COLO829 (cell line): ENCODE measurements around the gene DOCK7.

Experiments
- DNase-seq: peaks from one replicate; pipeline ENCODE4 v3.0.0; 2012; ENCODE audit warnings: low spot score

DOCK7 gene

DNA sequence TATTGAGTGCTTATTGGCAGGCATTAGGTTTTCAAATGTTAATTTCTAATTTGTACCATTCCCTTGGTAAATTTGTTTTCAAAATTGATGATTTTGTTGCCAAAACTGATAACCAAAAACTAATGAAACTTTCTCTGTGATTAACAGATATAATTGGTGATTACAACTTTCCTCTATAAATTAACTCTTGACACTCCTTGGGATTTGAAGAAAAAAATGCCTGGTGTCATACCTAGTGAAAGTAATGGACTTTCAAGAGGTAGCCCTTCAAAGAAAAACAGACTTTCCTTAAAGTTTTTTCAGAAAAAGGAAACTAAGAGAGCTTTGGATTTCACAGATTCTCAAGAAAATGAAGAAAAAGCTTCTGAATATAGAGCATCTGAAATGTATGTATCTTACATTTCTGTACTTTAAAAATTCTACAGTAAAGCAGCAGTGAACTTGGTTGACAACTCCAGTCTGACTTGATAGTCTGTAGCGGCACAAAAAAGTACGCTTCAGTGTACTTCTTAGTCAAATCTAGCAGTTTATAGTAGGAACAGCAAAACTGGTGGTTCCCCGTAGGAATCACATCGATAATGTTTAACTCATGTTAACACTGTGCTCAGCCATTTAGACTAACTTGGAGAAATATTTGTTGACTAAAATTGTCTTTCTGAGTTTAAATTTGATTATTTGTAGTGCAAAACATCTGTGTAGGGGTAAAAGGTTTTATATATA lies 248.4 kb downstream of the DOCK7 start:
- no peak for DNase-seq

DNA sequence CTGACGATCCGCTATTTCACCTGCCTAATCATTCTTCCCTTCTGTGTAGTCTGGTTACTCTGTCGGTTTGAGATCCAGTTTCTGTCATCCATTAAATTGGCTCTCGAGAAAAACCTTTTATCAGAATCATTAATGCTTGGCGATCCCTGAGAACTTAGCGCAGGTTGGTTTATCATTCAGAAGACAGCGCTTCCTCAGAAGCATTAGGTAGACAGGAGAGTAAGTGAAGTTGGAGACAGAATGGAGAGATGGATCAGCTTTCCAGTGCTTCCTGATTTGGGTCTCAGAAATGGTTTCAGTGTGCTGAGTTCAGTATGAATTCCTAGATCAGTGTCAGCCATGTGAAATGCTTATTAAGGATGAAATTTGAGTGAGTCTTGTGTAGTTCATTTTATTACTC lies 250.0 kb downstream of the DOCK7 start:
- no peak for DNase-seq

DNA sequence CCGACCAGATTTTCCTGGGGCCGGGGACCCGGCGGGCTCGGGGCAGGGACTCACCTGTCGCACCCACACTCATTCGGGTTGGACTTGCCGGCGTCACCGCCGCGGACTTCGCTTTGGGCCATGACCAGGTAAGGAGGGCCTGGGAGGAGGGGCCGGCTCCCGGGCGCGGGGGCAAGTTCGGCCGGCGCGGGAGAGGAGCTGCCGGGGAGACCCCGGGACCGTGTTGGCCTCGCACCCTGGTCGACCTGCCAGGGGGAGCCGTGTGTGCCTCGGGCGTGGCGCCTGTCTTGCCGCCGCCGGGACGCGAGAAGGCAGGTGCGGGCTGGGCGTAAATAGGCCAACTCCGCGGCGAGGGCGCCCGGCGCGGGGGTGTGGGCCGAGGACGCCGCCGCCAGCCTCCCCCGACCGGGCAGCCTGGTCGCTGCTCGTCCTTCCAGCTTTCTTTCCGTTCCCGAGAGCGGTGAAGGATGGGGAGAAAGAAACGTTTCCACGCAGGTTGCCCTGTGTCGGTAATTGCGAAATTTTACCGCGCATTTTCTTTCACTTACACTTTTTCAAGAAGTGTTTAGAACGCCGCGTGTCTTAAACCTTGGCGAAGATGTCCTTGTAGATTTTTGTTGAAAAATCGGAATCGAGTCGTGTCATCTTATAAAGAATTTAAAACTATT lies 250.8 kb downstream of the DOCK7 start:
- DNase-seq = no peak

DNA sequence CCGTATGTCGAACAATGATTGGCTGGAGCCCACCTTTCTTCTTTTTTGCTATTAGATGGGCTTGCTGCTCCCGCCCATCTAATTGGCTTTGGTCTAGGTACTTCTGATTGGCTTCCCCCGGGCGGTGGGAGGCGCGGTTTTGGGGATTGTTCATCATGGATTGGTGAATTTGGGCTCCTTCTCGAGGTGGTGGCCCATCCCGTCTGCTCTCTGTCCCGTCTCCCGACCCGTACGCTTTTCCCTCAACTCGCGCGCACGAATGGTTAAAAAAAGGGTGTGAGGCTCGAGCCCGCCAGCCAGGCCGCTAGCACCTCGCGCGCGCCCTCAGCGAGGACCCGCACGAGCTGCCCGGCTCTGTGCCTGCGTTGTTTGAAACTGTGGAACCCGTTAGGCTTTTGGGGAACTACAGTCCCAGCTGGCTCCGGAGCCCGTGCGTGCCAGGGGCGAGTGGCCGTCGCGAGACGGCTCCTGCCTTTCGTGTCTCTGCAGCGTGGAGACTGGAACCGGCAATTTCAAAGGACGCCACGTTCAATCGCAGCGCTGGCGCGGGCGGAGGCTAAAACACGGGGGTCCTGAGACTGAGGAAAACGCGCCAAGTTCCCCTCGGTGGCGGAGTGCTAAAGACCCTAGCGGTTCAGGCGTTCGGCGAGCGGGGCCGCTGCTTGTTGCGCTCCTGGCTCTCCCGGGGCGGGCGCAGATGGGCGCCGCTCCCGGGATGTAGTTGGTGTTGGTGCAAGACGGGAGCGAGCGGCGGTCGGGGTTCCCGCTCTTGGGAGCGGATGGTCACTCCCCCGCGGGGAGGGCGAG lies 251.5 kb downstream of the DOCK7 start, which contains the start of gene USP1:
USP1 (plus strand) TSS at position 584 of the 807 bp plus-strand sequence. CDS start 2,819 bp downstream, outside the sequence.
- DNase-seq = peak; percentile 94

DNA sequence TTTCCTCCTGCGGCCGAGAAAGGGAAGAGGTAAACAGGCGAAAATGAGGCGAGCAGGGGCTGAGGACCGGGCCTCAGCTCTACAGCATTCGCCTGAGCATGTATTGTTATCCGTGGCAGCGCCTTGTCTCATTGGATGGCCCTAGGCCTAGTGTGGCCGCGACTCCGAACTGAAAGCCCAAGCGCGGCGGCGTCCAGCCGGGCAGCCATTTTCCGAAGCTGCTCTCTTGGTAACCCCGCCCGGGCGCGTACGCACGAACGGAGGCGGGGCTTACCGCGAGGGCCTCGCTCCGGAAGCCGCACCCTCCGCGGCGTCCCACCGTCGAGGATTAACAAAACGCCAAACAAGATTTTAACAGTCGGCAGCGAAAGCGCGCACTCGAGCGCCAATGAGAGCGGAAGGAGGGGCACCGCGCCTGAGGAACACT lies 252.1 kb downstream of the DOCK7 start:
- no peak for DNase-seq

DNA sequence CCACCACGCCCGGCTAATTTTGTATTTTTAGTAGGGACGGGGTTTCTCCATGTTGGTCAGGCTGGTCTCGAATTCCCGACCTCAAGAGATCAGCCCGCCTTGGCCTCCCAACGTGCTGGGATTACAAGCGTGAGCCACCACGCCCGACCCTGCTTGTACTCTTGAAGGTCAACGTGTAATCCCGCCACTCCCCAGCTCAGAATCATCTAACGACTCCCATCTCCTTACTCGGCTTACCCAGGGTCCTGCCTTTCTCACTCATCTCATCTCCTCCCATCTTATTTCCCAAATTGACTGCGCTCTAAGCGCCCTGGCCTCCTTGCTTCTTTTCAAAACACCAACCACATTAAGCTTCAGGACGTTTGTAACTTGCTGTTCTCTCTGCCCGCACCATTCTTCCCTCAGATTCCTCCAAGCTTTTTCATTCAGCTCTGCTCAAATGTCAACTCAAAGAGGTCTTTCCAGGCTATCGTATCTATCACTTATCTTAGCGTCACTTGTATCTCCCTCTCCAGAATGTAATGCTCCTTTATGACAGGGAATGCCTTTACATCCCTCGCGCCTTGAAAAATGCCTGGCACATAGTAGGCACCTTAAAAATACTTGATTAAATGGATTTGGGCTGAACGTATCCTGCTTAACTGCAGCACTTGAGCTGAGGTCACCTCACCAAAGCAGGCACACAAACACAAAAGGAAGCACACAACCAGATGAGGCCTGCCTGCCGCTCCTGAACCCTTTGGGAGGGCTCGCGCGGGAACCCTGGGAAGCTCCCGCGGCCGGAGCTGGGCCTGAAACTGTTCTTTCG lies 252.8 kb downstream of the DOCK7 start:
- DNase-seq = no peak

DNA sequence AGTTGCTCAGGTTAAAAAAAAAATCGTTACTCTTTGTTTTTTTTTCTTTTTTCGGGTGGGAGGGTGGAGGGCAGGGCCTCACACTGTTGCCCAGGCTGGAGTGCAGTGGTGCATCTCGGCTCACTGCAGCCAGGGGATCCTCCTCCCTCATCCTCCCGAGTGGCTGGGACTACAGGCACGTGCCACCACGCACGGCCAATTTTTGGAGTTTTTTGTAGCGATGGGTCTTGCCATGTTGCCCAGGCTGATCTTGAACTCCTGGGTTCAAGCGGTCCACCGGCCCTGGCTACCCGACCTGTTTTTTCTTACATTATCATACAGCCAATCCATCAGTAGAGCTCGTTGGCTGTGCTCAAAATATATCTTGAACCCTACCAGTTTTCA lies 253.6 kb downstream of the DOCK7 start:
- no peak for DNase-seq

DNA sequence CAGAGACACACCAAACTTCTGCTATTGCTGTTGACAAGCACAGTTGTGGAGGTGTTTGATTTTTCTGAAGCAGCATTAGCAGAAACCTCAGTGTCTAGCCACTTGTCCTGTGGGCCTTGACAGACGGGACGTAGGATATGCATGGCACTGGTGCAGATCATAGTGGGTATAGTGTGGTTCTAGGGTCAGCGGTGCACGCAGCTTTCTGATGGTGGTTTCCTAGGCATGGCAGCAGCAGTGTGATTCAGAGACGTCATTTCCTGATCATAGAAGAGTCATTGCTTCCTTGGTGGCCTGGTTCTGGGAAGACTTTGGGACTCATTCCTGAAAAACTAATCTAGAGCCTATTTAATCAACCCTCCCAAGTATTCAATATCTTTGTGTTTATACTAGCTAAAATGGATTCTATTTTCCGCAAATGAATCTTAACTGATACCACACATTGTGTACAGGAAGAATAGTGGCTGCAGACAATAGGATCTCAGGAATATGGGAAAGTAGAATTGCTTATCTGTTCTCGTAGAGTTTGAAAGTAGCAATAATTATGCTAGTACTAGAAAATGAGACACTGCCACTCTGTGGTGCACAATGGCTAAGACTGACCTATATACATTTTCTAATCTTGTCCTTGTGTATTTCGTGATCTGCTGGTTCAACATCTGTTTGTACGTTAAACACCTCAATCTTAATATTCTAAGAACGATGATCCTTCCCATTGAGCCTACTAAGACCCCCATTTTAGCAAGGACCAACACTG lies 254.1 kb downstream of the DOCK7 start:
- DNase-seq = no peak

DNA sequence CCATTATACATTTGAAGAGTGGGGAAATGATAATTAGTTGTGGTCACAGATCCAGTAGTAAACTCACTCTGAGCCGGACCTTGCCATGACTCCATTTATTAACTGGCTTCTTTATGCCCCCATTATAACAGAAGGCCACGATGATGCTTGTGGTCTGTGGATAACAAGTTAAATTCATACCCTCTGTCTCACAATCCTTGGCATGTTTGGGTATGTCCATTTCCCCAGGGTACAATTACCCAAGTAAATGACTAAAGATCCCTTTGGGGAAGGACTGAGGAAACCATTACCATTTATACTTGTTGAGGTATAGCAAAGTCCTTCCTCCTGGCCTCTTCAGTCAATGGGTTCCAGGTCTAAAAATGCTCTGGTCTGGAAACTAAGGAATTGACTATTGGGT lies 258.6 kb downstream of the DOCK7 start:
- DNase-seq = no peak

DNA sequence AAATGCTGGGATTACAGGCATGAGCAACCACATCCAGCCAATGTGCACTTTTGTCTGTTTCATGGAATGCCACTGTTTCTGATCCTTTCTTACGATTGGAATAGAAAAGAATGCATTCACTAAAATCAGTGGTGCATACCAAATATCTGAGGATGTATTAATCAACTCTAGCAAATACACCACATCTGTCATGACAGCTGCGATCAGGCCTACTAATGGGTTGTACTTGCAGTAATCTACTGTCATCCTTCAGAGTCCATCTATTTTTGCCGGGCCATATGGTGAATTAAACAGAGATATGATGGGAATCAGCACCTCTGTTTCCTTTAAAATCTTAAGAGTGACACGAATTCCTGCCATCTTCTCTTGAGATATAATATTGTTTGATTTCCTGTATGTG lies 259.8 kb downstream of the DOCK7 start:
- no peak for DNase-seq

DNA sequence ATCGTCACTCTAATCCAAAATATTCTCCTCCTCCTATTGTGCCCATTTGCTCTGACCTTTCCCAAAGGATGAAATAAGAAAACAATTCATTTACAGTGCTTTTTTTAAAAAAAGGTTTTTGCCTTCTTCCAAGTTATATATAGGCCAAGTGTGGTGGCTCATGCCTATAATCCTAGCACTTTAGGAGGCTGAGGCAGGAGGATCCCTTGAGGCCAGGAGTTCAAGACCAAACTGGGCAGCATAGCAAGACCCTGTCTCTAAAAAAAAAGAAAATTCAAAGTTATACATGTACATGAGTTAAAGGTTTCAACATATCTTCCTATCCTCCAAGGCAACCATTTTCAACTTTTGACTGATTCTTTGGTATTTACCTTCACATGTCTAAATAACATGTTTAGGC lies 261.4 kb downstream of the DOCK7 start:
- no peak for DNase-seq

DNA sequence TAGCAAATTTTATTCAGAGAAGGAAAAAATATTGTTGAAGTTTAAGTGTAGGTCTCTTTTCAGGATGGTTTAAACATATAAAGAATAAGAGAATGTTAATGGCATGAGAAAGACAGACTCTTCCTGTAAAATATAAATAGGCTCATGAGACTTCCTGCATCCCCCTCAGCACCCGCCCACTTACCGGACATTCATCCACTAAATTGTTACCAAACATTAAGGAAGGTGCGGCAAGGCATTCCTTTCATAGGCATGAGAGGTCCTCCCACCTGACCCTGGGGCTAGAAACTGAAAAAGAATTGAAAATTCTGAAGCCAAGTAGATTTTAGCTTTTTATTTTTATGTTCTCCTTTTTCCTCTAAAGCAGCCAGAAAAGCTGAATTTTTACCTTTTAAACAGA lies 261.9 kb downstream of the DOCK7 start:
- DNase-seq = no peak

DNA sequence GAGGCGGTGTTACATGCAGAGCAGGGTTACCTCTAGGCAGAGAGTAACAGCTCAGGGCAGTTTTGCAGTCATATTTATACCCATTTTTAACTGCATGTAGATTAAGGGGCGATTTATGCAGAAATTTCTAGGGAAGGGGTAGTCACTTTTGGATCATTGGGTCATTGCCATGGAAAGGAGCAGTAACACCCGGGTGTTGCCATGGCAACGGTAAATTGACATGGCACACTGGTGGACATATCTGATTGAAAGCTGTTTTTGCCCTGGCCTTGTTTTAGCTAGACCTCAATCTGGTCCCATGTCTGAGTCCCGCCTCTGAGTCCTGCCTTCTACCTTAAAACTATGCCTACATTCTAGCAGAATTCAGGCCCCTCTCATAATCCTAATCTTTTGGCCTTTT lies 263.1 kb downstream of the DOCK7 start:
- DNase-seq = no peak

DNA sequence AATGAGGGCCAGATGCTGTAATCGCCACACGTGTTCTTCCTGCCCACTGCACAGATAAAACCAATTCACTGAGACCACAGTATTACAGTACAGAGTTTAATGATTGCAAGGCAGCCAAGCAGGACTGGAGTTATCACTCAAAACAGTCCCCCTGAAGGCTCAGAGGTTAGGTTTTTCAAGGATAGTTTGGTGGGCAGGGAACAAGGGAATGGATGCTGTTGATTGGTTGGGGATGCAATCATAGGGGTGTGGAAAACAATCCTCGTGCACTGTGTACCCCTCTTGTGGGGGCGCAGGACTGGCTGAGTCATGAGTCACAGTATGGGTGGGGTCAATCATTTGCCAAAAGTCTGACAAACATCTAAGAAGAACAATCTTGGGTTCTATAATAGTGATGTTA lies 263.8 kb downstream of the DOCK7 start:
- DNase-seq = no peak

DNA sequence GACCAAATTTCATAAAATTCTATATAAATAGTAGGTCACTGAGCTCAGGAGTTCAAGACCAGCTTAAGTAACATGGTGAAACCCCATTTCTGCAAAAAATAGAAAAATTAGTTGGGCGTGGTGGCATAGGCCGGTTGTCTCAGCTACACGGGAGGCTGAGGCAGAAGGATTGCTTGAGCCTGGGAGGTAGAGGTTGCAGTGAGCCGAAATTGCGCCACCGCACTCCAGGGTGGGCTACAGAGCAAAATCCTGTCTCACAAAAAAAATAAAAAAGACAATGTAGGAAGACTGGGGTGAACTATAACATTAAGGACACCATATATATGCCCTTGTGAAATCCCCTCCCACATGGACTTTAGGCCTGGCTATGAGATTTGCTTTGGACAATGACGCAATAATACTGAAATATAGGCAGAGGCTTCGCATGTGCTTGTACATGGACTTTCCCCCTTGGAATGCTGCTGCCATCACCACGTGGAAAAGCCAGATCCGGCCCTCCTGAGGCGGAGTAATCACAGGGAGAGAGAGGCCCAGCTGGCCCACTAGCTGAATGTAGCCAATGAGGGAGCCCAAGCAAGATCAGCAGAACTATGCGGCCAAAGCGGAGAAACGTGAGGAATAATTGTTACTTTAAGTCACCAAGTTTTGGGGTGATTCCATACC lies 264.5 kb downstream of the DOCK7 start:
- DNase-seq = no peak

DNA sequence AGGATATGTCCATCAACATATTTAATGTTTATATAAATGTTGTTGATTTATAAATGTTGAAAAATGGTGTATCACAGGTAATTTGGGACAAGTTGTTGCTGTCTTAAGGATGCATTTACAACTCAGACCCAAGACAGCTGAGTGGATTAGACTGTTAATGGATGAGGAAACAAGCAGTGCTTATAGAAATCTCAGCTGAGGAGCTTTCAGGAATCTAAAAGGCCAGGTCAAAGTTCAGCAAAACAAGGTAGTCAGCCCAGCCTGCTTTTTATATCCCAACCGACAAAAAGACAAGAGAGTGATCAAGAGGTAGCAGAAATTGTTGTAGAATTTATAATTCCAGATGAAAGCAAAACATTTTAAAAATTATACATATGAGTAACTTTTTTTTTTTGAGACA lies 268.0 kb downstream of the DOCK7 start:
- no peak for DNase-seq

DNA sequence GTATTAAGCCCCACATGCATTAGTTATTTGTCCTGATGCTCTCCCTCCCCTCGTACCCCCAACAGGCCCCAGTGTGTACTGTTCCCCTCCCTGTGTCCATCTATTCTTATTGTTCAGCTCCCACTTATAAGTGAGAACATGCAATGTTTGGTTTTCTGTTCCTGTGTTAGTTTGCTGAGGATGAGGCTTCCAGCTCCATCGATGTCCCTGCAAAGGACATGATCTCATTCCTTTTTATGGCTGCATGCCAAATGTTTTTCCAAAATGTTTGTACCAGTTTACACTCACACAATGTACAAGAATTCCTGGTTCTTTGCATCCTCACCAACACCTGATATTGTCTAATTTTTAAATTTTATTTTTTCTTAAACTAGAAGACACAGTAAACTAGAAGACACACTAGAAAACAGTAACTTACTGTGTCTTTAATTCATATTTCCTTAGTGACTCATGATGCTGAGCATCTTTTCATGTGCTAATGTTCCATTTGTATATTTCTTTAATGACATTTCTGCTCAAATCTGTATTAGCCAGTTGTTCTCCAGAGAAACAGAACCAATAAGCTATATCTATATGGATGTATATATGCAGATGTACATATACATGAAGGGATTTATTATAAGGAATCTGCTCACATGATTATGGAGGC lies 270.7 kb downstream of the DOCK7 start:
- DNase-seq = peak; percentile 30

DNA sequence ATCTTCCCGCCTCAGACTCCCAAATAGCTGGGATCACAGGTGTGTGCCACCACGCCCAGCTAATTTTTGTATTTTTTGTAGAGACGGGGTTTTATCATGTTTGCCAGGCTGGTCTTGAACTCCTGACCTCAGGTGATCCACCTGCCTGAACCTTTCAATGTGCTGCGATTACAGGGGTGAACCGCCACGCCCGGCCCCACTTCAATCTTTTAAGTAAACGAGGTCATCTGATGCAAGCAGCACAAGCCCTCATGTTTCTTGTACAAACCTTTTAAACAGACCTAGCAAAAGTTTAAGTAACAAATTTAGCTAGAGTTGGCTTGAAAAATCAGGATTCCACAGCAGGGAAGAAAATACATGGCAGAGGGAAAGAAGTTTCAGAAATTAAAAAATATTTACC lies 272.5 kb downstream of the DOCK7 start:
- DNase-seq = no peak

DNA sequence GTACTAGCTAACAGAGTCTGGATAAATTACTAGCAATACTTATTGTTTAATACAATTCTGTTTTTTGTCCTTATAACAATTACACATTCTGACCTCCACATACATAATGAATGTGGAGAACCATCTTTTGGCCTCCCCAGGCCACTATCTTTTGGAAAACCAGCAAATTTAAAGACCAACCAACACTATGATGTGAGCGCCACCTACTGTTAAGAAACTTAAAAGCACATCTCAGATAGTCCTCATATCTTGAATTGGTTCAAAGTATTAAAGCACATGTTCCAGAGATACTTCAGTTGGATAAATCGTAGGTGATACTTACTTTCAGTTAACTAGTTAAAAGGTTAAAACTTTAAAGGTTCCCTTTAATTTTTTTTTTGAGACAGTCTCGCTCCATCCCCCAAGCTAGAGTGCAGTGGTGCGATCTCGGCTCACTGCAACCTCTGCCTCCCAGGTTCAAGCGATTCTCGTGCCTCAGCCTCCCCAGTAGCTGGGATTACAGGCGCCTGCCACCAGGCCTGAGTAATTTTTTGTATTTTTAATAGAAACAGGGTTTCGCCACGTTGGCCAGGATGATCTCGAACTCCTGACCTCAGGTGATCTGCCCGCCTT lies 280.7 kb downstream of the DOCK7 start:
- DNase-seq = peak; percentile 73

DNA sequence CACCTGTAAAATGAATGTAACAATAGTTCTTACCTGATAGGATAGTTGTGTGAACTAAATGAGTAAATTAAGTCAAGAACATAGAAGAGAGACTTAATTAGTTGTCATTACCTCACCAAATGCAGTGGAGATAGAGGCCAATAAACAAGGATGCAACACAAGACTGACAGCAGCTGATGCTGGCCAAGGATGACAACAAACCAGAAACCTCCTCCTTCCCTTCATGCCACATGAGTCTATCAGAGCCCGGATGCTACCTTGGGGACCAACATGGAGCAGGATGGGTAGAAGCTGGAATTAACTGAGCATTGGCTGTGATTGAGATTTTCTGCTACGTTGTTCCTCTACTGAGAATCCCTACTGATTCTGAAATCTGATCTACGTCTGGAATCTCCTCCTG lies 281.6 kb downstream of the DOCK7 start:
- no peak for DNase-seq
